Liver (tissue), 9 donors: Measurements from ENCODE around the gene DHX32. TPM values are rescaled to one million over a fixed set of nuclear protein-coding genes. Genes with fewer than 3 reads are reported as not detected.

Source experiments
- DNase-seq: peaks from one replicate; pipeline ENCODE4 v3.0.0-alpha.2; 2017; ENCODE audit warnings: low spot score
- H3K27ac ChIP-seq, 2 donors: one replicate each; pipeline ENCODE4 v1.7.0; 2013; ENCODE audit warnings: inconsistent platforms in 2 of 2, low read length in 2 of 2, control low read depth in 1 of 2, low read depth in 1 of 2, mild to moderate bottlenecking in 1 of 2
- H3K27me3 ChIP-seq, 4 donors: one replicate each; pipeline versions ENCODE4 v1.6.1 to v1.7.0; 2013; ENCODE audit warnings: low read length in 3 of 4, inconsistent platforms in 1 of 4, mild to moderate bottlenecking in 1 of 4, moderate library complexity in 1 of 4; ENCODE audit not compliant: control insufficient read depth in 4 of 4, insufficient read depth in 4 of 4
- H3K36me3 ChIP-seq, 4 donors: one replicate each; pipeline versions ENCODE4 v1.6.1 to v1.7.0; 2013; ENCODE audit warnings: low read length in 3 of 4, mild to moderate bottlenecking in 3 of 4, low read depth in 1 of 4, moderate library complexity in 1 of 4; ENCODE audit not compliant: control insufficient read depth in 4 of 4, insufficient read depth in 3 of 4
- H3K4me1 ChIP-seq, 4 donors: one replicate each; pipeline versions ENCODE4 v1.6.1 to v1.7.0; 2013; ENCODE audit warnings: low read length in 3 of 4, mild to moderate bottlenecking in 3 of 4, moderate library complexity in 1 of 4; ENCODE audit not compliant: control insufficient read depth in 4 of 4, insufficient read depth in 4 of 4
- H3K4me3 ChIP-seq, 3 donors: one replicate each; pipeline versions ENCODE4 v1.6.1 to v1.7.0; 2013; ENCODE audit warnings: low read length in 3 of 3, control low read depth in 1 of 3, low read depth in 1 of 3, mild to moderate bottlenecking in 1 of 3
- H3K9ac ChIP-seq, 2 donors: one replicate each; pipeline ENCODE4 v1.7.0; 2013; ENCODE audit warnings: low read length in 2 of 2, mild to moderate bottlenecking in 2 of 2, moderate library complexity in 2 of 2, control low read depth in 1 of 2, low read depth in 1 of 2
- H3K9me3 ChIP-seq, 4 donors: one replicate each; pipeline versions ENCODE4 v1.6.1 to v1.7.0; 2013; ENCODE audit warnings: low read length in 3 of 4; ENCODE audit not compliant: control insufficient read depth in 4 of 4
- CTCF ChIP-seq: fragments of 150-350 bp; IDR thresholded peaks from 2 replicates; pipeline ENCODE4 v1.5.1; 2017; ENCODE audit warnings: improper control_type of control experiment, low read depth, low read length; ENCODE audit not compliant: missing input control
- EGR1 ChIP-seq, 2 donors: IDR thresholded peaks; 2 replicates each; pipeline ENCODE4 v1.6.1; 2016 to 2018; ENCODE audit warnings: antibody characterized with exemption in 2 of 2, low read depth in 2 of 2
- FOXA1 ChIP-seq: IDR thresholded peaks from 2 replicates; pipeline ENCODE4 v1.6.1; 2016; ENCODE audit warnings: antibody characterized with exemption
- FOXA2 ChIP-seq: IDR thresholded peaks from 2 replicates; pipeline ENCODE4 v1.6.1; 2016; ENCODE audit warnings: antibody characterized with exemption
- GABPA ChIP-seq, 2 donors: IDR thresholded peaks in 1 of 2; conservative IDR thresholded peaks in 1 of 2; 2 replicates each; pipeline ENCODE4 v1.6.1; 2016; ENCODE audit warnings: antibody characterized with exemption in 2 of 2, mild to moderate bottlenecking in 1 of 2, moderate library complexity in 1 of 2
- HNF4A ChIP-seq, 2 donors: conservative IDR thresholded peaks; 2 replicates each; pipeline ENCODE4 v1.6.1; 2016; ENCODE audit warnings: antibody characterized with exemption in 2 of 2, mild to moderate bottlenecking in 2 of 2
- HNF4G ChIP-seq: IDR thresholded peaks from 2 replicates; pipeline ENCODE4 v1.6.1; 2016; ENCODE audit warnings: antibody characterized with exemption
- JUND ChIP-seq, 2 donors: IDR thresholded peaks; 2 replicates each; pipeline ENCODE4 v1.6.1; 2016; ENCODE audit warnings: antibody characterized with exemption in 2 of 2
- NR2F2 ChIP-seq: IDR thresholded peaks from 2 replicates; pipeline ENCODE4 v1.6.1; 2016; ENCODE audit warnings: antibody characterized with exemption
- RAD21 ChIP-seq, 2 donors: IDR thresholded peaks; 2 replicates each; pipeline ENCODE4 v1.6.1; 2016; ENCODE audit warnings: antibody characterized with exemption in 2 of 2, mild to moderate bottlenecking in 2 of 2
- RXRA ChIP-seq, 2 donors: IDR thresholded peaks; 2 replicates each; pipeline ENCODE4 v1.6.1; 2017 to 2018; ENCODE audit warnings: antibody characterized with exemption in 2 of 2, mild to moderate bottlenecking in 1 of 2
- SP1 ChIP-seq: IDR thresholded peaks from 2 replicates; pipeline ENCODE4 v1.6.1; 2018; ENCODE audit warnings: antibody characterized with exemption, mild to moderate bottlenecking
- TAF1 ChIP-seq: conservative IDR thresholded peaks from 2 replicates; pipeline ENCODE4 v1.6.1; 2016; ENCODE audit warnings: antibody characterized with exemption, mild to moderate bottlenecking
- YY1 ChIP-seq: IDR thresholded peaks from 2 replicates; pipeline ENCODE4 v1.6.1; 2016; ENCODE audit warnings: antibody characterized with exemption, mild to moderate bottlenecking
- WGBS: extraction: QIAGEN DNeasy Blood & Tissue Kit; methylation state at CpG from one replicate; pipeline ENCODE4 v1.1.7; 2013; 5-methylcytosine and 5-hydroxymethylcytosine counted together
- polyA plus RNA-seq, 2 donors: library from polyadenylated mRNA; stranded (reverse) in 1 of 2; unstranded in 1 of 2; fragments of 200-250 nt in 1 of 2; fragments of >200 nt in 1 of 2; fragmentation: Nextera tagmentation in 1 of 2; extraction: Ambion mirVana in 1 of 2; gene quantifications; one replicate each; pipeline versions ENCODE4 v1.2.1 to v1.2.3, GENCODE V29; 2013 to 2015
- total RNA-seq, 2 donors: library from RNA; depleted of rRNA; stranded (reverse); fragments of >200 nt; gene quantifications; one replicate each; pipeline ENCODE4 v1.2.3, GENCODE V29; 2014
- TF ChIP-seq, protein P1 (sequence below): IDR thresholded peaks from 2 replicates; pipeline ENCODE4 v1.6.1; 2016; ENCODE audit warnings: antibody characterized with exemption, mild to moderate bottlenecking
- TF ChIP-seq, protein P2 (sequence below): IDR thresholded peaks from 2 replicates; pipeline ENCODE4 v1.6.1; 2016; ENCODE audit warnings: antibody characterized with exemption
- donor health status: healthy.
- donor health status: healthy.
- donor health status: healthy.
- donor health status: healthy.
- donor health status: healthy.

Gene DHX32
- total and polyA plus RNA-seq, 4 donors = 8.3 to 20.2 (median 10.2) TPM

GRCh38 chr10:125886914-125887512 lies 5.9 kb upstream of the DHX32 start:
- Histone ChIP-seq H3K9ac (no peak overlapping the region), H3K36me3 (no peaks in the 10 kb centered on the region), H3K4me1 (peaks cover 0 to 2% (median 0%) of the 10 kb centered on the region in 4 donors), H3K27ac (no peak overlapping the region), H3K4me3 (no peak overlapping the region), H3K27me3 (no peaks in the 10 kb centered on the region), H3K9me3 (no peaks in the 10 kb centered on the region)
- TF ChIP-seq RXRA (IDR thresholded peaks at IDR 0.05) = no peak
- no peak for TF ChIP-seq GABPA (IDR thresholded peaks at IDR 0.05 in 1 of 2, conservative IDR thresholded peaks at IDR 0.05 in 1 of 2)
- no peak for TF ChIP-seq JUND (IDR thresholded peaks at IDR 0.05)
- TF ChIP-seq RAD21 (IDR thresholded peaks at IDR 0.05) = no peak
- 87% methylated on average over 3 of the region's 3 CpGs for WGBS
- DNase-seq = no peak

DNA sequence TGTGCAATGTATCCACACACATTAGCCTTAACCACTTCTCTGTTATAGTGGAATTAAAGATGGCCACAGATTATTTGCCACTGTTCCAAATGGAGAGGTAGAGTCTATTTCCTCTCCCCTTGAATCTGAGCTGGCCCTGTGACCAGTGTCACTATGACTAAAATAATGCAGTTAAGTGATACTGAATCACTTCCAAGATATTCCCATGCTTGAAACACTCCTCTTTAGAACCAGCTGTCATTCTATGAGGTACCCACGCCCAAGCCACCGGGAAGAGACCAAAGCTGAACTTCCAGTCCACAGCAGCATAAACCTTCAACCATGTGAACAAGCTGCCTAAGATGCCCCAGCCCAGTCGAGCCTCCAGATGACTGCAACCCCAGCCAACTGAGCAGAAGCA lies 2.1 kb upstream of the DHX32 start:
- TF ChIP-seq FOXA1 = no peak
- TF ChIP-seq HNF4A (conservative IDR thresholded peaks at IDR 0.05) = no peak
- TF ChIP-seq GABPA (IDR thresholded peaks at IDR 0.05 in 1 of 2, conservative IDR thresholded peaks at IDR 0.05 in 1 of 2) = no peak
- TF ChIP-seq NR2F2 = no peak
- TF ChIP-seq, protein P1, sequence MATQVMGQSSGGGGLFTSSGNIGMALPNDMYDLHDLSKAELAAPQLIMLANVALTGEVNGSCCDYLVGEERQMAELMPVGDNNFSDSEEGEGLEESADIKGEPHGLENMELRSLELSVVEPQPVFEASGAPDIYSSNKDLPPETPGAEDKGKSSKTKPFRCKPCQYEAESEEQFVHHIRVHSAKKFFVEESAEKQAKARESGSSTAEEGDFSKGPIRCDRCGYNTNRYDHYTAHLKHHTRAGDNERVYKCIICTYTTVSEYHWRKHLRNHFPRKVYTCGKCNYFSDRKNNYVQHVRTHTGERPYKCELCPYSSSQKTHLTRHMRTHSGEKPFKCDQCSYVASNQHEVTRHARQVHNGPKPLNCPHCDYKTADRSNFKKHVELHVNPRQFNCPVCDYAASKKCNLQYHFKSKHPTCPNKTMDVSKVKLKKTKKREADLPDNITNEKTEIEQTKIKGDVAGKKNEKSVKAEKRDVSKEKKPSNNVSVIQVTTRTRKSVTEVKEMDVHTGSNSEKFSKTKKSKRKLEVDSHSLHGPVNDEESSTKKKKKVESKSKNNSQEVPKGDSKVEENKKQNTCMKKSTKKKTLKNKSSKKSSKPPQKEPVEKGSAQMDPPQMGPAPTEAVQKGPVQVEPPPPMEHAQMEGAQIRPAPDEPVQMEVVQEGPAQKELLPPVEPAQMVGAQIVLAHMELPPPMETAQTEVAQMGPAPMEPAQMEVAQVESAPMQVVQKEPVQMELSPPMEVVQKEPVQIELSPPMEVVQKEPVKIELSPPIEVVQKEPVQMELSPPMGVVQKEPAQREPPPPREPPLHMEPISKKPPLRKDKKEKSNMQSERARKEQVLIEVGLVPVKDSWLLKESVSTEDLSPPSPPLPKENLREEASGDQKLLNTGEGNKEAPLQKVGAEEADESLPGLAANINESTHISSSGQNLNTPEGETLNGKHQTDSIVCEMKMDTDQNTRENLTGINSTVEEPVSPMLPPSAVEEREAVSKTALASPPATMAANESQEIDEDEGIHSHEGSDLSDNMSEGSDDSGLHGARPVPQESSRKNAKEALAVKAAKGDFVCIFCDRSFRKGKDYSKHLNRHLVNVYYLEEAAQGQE = no peak
- TF ChIP-seq RAD21 (IDR thresholded peaks at IDR 0.05) = no peak
- no peak for TF ChIP-seq TAF1
- TF ChIP-seq JUND (IDR thresholded peaks at IDR 0.05) = no peak
- no peak for TF ChIP-seq FOXA2
- no peak for TF ChIP-seq RXRA (IDR thresholded peaks at IDR 0.05)
- no peak for TF ChIP-seq YY1
- H3K27me3 ChIP-seq = no peaks in the 10 kb centered on the region
- no peak for DNase-seq
- H3K4me3 ChIP-seq = no peak overlapping the region
- H3K4me1 ChIP-seq = no peaks in the 10 kb centered on the region
- 96% methylated on average over 3 of the region's 3 CpGs for WGBS
- no peak overlapping the region for H3K9ac ChIP-seq
- no peaks in the 10 kb centered on the region for H3K9me3 ChIP-seq
- peaks cover 0 to 7% (median 0%) of the 10 kb centered on the region in 4 donors for H3K36me3 ChIP-seq
- H3K27ac ChIP-seq = no peak overlapping the region

DNA sequence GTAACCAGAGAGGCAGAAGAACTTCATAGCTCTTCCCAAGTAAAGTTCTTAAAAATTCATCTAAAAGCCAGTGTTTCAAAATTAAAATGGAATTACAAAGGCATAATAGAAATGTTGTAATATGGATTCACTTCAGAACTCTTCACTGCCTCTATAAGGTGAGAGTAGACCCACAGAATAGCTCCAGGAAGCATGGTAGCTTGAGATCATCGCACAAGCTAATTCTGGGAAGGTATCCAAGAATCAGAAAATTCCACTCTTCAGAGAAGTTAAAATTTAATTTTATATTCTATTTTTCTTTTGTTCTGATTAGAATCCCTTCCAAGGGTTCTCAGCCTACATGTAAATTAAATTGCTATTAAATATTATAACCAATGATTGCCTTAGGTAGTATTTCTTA lies 1.5 kb upstream of the DHX32 start:
- Histone ChIP-seq H3K9ac (no peak overlapping the region), H3K36me3 (peaks cover 0 to 7% (median 0%) of the 10 kb centered on the region in 4 donors), H3K9me3 (no peaks in the 10 kb centered on the region), H3K4me1 (no peaks in the 10 kb centered on the region), H3K4me3 (no peak overlapping the region), H3K27me3 (no peaks in the 10 kb centered on the region), H3K27ac (no peak overlapping the region)
- DNase-seq = no peak
- 91% methylated on average over 1 of the region's 1 CpG for WGBS
- TF ChIP-seq SP1 (no peak), FOXA2 (no peak), HNF4G (no peak), YY1 (no peak), CTCF (no peak), HNF4A (conservative IDR thresholded peaks at IDR 0.05) (no peak), NR2F2 (no peak), RAD21 (IDR thresholded peaks at IDR 0.05) (no peak), RXRA (IDR thresholded peaks at IDR 0.05) (no peak), TAF1 (no peak), JUND (IDR thresholded peaks at IDR 0.05) (no peak), GABPA (IDR thresholded peaks at IDR 0.05 in 1 of 2, conservative IDR thresholded peaks at IDR 0.05 in 1 of 2) (no peak), EGR1 (IDR thresholded peaks at IDR 0.05; ENCODE audit: low read depth in 2 of 2) (no peak)
- TF ChIP-seq, protein P2, sequence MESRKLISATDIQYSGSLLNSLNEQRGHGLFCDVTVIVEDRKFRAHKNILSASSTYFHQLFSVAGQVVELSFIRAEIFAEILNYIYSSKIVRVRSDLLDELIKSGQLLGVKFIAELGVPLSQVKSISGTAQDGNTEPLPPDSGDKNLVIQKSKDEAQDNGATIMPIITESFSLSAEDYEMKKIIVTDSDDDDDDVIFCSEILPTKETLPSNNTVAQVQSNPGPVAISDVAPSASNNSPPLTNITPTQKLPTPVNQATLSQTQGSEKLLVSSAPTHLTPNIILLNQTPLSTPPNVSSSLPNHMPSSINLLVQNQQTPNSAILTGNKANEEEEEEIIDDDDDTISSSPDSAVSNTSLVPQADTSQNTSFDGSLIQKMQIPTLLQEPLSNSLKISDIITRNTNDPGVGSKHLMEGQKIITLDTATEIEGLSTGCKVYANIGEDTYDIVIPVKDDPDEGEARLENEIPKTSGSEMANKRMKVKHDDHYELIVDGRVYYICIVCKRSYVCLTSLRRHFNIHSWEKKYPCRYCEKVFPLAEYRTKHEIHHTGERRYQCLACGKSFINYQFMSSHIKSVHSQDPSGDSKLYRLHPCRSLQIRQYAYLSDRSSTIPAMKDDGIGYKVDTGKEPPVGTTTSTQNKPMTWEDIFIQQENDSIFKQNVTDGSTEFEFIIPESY = no peak
- TF ChIP-seq, protein P1 = no peak
